IMR-90 (cell line): ENCODE results near the gene SNAP29. TPM values are rescaled to one million over a fixed set of nuclear protein-coding genes. Genes with fewer than 3 reads are reported as not detected.
"Not testable (repeated sequence)": the region's sequence is repeated elsewhere in the genome, so short reads cannot be mapped to it uniquely, and the experiment has no call there.

ENCODE experiments used
- ATAC-seq: fragments of 200-7000 bp; cut with Tn5 transposase; 2 replicates; pipeline ENCODE4 v1.9.1; 2020; ENCODE audit warnings: low read depth, mild to moderate bottlenecking, moderate library complexity
- BruUV-seq: library from RNA; stranded (reverse); fragments of 400-500 nt; replicated peaks from 2 replicates; lab custom pipeline; 2021; lab: Mats Ljungman, UMichigan
- CTCF ChIA-PET: fragments of 300-600 bp; formaldehyde crosslinking; extraction: SDS; loops from one replicate; lab custom pipeline; 2021; ENCODE audit warnings: antibody characterized with exemption; lab: Yijun Ruan, JAX
- POLR2A ChIA-PET: fragments of 300-600 bp; sonication (Branson Sonifier 250); formaldehyde crosslinking; loops from one replicate; lab custom pipeline; 2022; ENCODE audit warnings: antibody characterized with exemption; ENCODE audit not compliant: unreplicated experiment; lab: Charles Lee
- DNase-seq: peaks from one replicate; pipeline ENCODE4 v3.0.0; 2013
- H2AFZ ChIP-seq: replicated peaks from 2 replicates; pipeline ENCODE3; 2013; ENCODE audit warnings: low read length, mild to moderate bottlenecking; ENCODE audit not compliant: poor library complexity
- H2AK5ac ChIP-seq: 2 replicates; pipeline ENCODE4 v1.6.1; 2013; ENCODE audit warnings: low read depth, low read length, inconsistent platforms
- H2AK9ac ChIP-seq: replicated peaks from 2 replicates; pipeline ENCODE3; 2013; ENCODE audit warnings: mild to moderate bottlenecking, low read depth, low read length, moderate library complexity; ENCODE audit not compliant: poor library complexity
- H2BK120ac ChIP-seq: 2 replicates; pipeline ENCODE4 v1.6.1; 2013; ENCODE audit warnings: low read depth, low read length, inconsistent platforms
- H2BK15ac ChIP-seq: 3 replicates; pipeline ENCODE4 v1.6.1; 2013; ENCODE audit warnings: low read depth, low read length, inconsistent platforms
- H2BK20ac ChIP-seq: 2 replicates; pipeline ENCODE4 v1.6.1; 2013; ENCODE audit warnings: low read depth, mild to moderate bottlenecking, inconsistent platforms, low read length, moderate library complexity
- H2BK5ac ChIP-seq: 2 replicates; pipeline ENCODE4 v1.6.1; 2013; ENCODE audit warnings: mild to moderate bottlenecking, low read depth, low read length, inconsistent platforms; ENCODE audit not compliant: poor library complexity, severe bottlenecking
- H3K14ac ChIP-seq: replicated peaks from 2 replicates; pipeline ENCODE4 v1.6.1; 2013; ENCODE audit warnings: low read depth, low read length, inconsistent platforms
- H3K18ac ChIP-seq: 2 replicates; pipeline ENCODE4 v1.6.1; 2013; ENCODE audit warnings: low read depth, low read length, control low read depth
- H3K23ac ChIP-seq: 2 replicates; pipeline ENCODE4 v1.6.1; 2013; ENCODE audit warnings: low read depth, low read length, inconsistent platforms
- H3K27ac ChIP-seq: 2 replicates; pipeline ENCODE4 v1.5.1; 2013; ENCODE audit warnings: mild to moderate bottlenecking, control low read depth, low read length; ENCODE audit not compliant: insufficient read depth
- H3K27me3 ChIP-seq: 2 replicates; pipeline ENCODE4 v1.6.1; 2013; ENCODE audit warnings: low read length; ENCODE audit not compliant: control insufficient read depth, insufficient read depth
- H3K36me3 ChIP-seq: 2 replicates; pipeline ENCODE4 v1.6.1; 2013; ENCODE audit warnings: low read length, mixed read lengths; ENCODE audit not compliant: control insufficient read depth, insufficient read depth
- H3K4ac ChIP-seq: 2 replicates; pipeline ENCODE4 v1.6.1; 2013; ENCODE audit warnings: low read depth, low read length, inconsistent platforms
- H3K4me1 ChIP-seq: 2 replicates; pipeline ENCODE4 v1.6.1; 2013; ENCODE audit warnings: low read length, mixed read lengths; ENCODE audit not compliant: control insufficient read depth, insufficient read depth
- H3K4me2 ChIP-seq: 2 replicates; pipeline ENCODE4 v1.6.1; 2013; ENCODE audit warnings: low read depth, mild to moderate bottlenecking, control low read depth, low read length, moderate library complexity
- H3K4me3 ChIP-seq: 2 replicates; pipeline ENCODE4 v1.5.1; 2013; ENCODE audit warnings: low read depth, mild to moderate bottlenecking, control low read depth, low read length, moderate library complexity; ENCODE audit not compliant: insufficient read depth
- H3K56ac ChIP-seq: 2 replicates; pipeline ENCODE4 v1.6.1; 2013; ENCODE audit warnings: low read length, inconsistent platforms; ENCODE audit not compliant: insufficient read depth; ENCODE audit errors: extremely low read depth
- H3K79me1 ChIP-seq, 2 experiments: 2 replicates each; pipeline ENCODE4 v1.6.1; 2013; ENCODE audit warnings: low read length in 2 of 2, inconsistent platforms in 1 of 2, low read depth in 1 of 2
- H3K9ac ChIP-seq: 2 replicates; pipeline ENCODE4 v1.6.1; 2013; ENCODE audit warnings: low read depth, low read length, control low read depth
- H3K9me1 ChIP-seq: 2 replicates; pipeline ENCODE4 v1.6.1; 2013; ENCODE audit warnings: low read length, inconsistent platforms; ENCODE audit not compliant: insufficient read depth
- H3K9me3 ChIP-seq: 2 replicates; pipeline ENCODE4 v1.6.1; 2013; ENCODE audit warnings: low read length; ENCODE audit not compliant: control insufficient read depth, insufficient read depth
- H4K20me1 ChIP-seq: 2 replicates; pipeline ENCODE4 v1.6.1; 2013; ENCODE audit warnings: low read length, inconsistent platforms; ENCODE audit not compliant: insufficient read depth
- H4K5ac ChIP-seq: 2 replicates; pipeline ENCODE4 v1.6.1; 2013; ENCODE audit warnings: mild to moderate bottlenecking, low read depth, low read length, control low read depth
- H4K8ac ChIP-seq, 2 experiments: 2 replicates each; pipeline ENCODE4 v1.6.1; 2013; ENCODE audit warnings: low read depth in 2 of 2, low read length in 2 of 2, control low read depth in 1 of 2, inconsistent platforms in 1 of 2
- H4K91ac ChIP-seq: 2 replicates; pipeline ENCODE4 v1.6.1; 2013; ENCODE audit warnings: low read depth, low read length, inconsistent platforms; ENCODE audit not compliant: insufficient read depth
- WGBS, 2 experiments: methylation state at CpG; one replicate each; pipeline versions ENCODE4 v1.1.5 to v1.1.7; 2013; ENCODE audit warnings: missing lambda C conversion rate in 2 of 2; ENCODE audit not compliant: insufficient read length in 1 of 2; ENCODE audit errors: extremely low coverage in 2 of 2; 5-methylcytosine and 5-hydroxymethylcytosine counted together
- dilution Hi-C: fragments of 300-500 bp; cut with HindIII; formaldehyde crosslinking; loops from one replicate; pipeline ENCODE4 v1.14.3; 2018; ENCODE audit warnings: low sequenced_read_pairs; ENCODE audit not compliant: unreplicated experiment
- in situ Hi-C: fragments of 300-500 bp; cut with MboI; formaldehyde crosslinking; loops from 3 replicates; pipeline ENCODE4 v1.14.3; 2019; ENCODE audit warnings: low sequenced_read_pairs, inconsistent platforms, mixed read lengths
- intact Hi-C: fragments of 100-400 bp; cut with micrococcal nuclease; formaldehyde crosslinking; loops from 2 replicates; pipeline ENCODE4 v1.10.0; 2022
- polyA plus RNA-seq, 3 experiments: library from polyadenylated mRNA; depleted of rRNA; stranded (reverse); fragments of >200 nt; gene quantifications; 2 replicates each; pipeline ENCODE4 v1.2.3, GENCODE V29; 2012; ENCODE audit warnings: low replicate concordance in 1 of 3
- total RNA-seq: library from RNA; depleted of rRNA; stranded (reverse); fragments of >200 nt; gene quantifications from 2 replicates; pipeline ENCODE4 v1.2.3, GENCODE V29; 2012

Gene SNAP29
- total and polyA plus RNA-seq, 2 of the 4 experiments (the other 2 are of a cell fraction) = 10.6 to 29.5 TPM

DNA sequence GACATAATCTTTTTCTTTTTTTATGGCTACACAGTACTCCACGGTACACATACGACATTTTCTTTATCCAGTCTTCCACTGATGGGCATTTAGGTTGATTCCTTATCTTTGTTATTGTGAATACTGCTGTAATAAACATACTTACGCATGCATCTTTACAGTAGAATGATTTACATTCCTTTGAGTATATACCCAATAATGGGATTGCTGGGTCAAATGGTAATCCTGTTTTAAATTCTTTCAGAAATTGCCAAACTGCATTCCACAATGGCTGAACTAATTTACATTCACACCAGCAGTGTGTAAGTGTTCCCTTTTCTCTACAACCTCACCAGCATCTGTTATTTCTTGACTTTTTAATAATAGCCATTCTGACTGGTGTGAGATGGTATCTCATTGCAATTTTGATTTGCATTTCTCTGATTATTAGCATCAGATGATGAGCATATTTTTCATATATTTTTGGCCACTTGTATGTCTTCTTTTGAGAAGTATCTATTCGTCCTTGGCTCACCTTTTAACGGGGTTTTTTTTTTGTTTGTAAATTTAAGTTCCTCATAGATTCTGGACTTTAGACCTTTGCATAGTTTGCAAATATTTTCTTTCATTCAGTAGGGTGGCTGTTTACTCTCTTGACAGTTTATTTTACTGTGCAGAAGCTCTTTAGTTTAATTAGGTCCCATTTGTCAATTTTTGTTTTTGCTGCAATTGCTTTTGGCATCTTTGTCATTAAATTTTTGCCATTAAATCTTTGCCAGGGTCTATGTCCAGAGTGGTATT lies 32.2 kb upstream of the SNAP29 start:
- no CpG with 5 or more reads among the region's 5 CpGs for WGBS, 2 experiments
- H3K4me1 ChIP-seq, H2AFZ ChIP-seq, H3K4me3 ChIP-seq, H3K56ac ChIP-seq, H3K23ac ChIP-seq, CTCF ChIA-PET, DNase-seq, H2BK20ac ChIP-seq, H3K4ac ChIP-seq, H4K8ac ChIP-seq, H3K9me3 ChIP-seq, H2BK5ac ChIP-seq, H3K14ac ChIP-seq, H3K27ac ChIP-seq, H4K5ac ChIP-seq, H3K9me1 ChIP-seq, in situ Hi-C loops, BruUV-seq, H3K18ac ChIP-seq, H2BK15ac ChIP-seq, H4K20me1 ChIP-seq, POLR2A ChIA-PET, H2BK120ac ChIP-seq, H3K9ac ChIP-seq, intact Hi-C loops, H2AK5ac ChIP-seq, H3K27me3 ChIP-seq, H4K91ac ChIP-seq, H3K4me2 ChIP-seq, H2AK9ac ChIP-seq, dilution Hi-C loops: not testable (repeated sequence)
- Histone ChIP-seq H3K36me3 (peaks cover 12% of the 10 kb centered on the region), H3K79me1 (peaks cover 7 to 12% of the 10 kb centered on the region in 2 experiments; a peak in 3 of 4 replicates)
- ATAC-seq = peak; percentile 59; the same call in 1 of the 2 replicates
